A549 (cell line): ENCODE data around the gene SLC49A3.

ENCODE experiments used
- CTCF ChIP-seq: fragments of >200 bp; sonication (Bioruptor Twin); formaldehyde crosslinking; IDR thresholded peaks from 3 replicates; pipeline ENCODE4 v1.5.1; 2016
- PHF8 ChIP-seq: fragments of 200-600 bp; sonication (generic); IDR thresholded peaks from 2 replicates; pipeline ENCODE4 v1.6.1; 2016; ENCODE audit warnings: low read depth, mild to moderate bottlenecking, antibody characterized with exemption, moderate library complexity, borderline replicate concordance

- no peak for TF ChIP-seq CTCF
- no peak for TF ChIP-seq PHF8
Measured at GRCh38 chr4:663438-664428, 25.2 kb downstream of the SLC49A3 start.
